NCI-H82 treated with DMSO at 0.1 percent for 48 hours (cell line): ENCODE results near the gene NCOA6.

Experiments
- DNase-seq: peaks from one replicate; lab custom pipeline; 2025; ENCODE audit not compliant: unreplicated experiment; lab: John Stamatoyannopoulos, UW

The NCOA6 gene

DNA sequence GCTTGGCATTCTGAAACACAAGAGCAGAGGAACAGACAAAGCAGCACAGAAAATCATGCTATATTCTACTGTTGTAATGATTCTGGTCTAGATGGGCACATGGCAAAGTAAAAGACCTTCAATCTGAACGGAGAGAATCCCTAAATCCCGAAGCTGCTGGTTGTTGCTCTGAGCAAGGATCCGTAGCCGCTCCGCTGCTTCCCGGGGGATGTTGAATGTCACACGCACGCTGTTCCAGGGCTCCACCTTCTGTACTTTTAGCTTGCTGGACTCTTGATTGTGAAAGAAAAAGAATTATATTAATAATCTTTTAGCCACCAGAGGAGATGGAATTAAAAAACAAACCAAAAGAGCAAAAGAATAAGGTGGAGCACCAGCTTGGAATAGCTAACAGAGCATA is 49.3 kb downstream of the NCOA6 start:
- DNase-seq, result no peak

DNA sequence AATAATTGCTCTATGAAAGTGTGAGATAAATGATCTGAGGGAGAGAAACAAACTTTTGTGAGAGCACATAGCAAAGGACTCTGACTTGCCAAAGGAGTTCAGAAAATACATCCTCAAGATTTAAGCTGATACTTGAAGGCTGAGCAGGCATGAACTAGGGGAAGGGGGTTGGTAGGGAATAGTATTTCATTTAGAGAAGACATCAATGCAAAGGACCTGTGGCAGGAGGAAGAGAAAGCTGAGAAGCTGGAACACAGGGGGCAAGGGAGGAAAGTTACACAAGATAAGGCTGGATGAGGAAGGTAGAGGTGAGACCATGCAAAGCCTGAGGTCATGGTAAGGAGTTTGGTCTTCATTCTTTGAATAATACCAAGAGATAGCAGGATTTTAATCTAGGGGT is 50.6 kb downstream of the NCOA6 start:
- DNase-seq, result no peak

DNA sequence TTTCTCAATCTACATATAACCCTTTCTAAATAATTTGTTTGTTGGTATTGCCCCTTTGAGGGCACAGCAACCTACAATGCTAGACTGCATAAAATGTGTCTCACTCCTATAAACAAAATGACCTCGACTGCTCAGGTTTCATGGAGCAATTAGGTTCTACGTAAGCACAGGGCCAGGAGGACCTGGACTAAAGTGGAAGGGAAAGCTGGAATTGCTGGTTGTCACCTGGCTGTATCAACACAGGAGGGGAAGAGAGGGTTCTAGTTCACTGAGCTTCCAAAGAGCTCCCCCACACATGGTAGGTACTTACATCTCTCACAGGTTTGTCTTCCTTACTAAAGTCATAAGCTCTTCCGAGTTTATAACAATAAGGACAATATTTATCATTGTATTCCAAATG is 51.0 kb downstream of the NCOA6 start:
- DNase-seq, result no peak

DNA sequence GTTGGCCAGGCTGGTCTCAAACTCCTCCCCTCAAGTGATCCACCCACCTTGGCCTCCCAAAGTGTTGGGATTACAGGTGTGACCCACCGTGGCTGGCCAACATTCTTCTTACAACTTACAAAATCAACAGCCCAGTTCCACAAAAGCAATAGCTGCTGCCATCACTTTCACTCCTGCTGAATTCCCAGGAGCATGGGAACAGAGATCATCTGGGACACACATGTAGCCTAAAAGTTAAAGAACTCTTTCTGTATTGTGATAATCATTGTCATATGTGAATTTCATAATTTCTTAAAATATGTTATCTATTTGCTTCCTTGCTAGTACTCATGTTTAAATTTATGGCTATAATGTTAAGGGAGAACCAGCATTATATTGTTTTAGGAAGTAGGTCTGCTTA is 51.7 kb downstream of the NCOA6 start:
- no peak for DNase-seq

DNA sequence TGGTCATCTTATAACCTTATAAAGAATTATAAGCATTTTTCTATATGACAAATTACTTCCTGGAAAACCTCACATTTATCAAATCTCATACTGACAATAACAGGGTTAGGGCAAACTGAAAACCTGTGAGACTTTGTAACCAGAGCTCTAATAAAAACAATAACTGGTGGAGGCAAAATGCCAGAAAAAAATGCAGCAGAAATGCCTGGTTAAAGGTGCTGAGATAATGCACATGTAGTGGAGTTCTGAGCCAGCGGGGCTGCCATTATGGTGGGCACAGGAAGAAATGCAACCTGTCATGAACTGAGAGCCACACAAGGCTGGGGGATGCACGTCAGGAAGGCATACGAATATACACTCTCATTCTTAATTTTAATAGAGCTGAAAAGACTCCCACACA is 53.0 kb downstream of the NCOA6 start:
- no peak for DNase-seq

DNA sequence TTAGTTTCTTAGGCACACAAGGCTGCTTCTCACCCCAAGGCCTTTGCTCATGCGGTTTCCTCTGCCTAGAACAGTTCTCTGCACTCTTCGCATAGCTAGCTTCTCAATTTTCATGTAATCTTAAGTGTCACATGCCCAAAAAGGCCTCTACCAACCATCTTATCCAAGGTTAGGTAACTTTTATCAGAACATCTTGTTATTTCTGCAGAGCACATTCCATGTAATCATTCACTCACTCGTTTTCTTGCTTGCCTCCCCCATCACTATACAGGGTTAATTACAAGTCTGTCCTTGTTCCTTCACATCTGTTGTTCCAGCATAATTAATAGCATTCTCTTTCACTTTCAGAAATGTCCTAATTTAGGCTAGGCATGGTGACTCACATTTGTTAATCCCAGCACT is 53.8 kb downstream of the NCOA6 start:
- no peak for DNase-seq

DNA sequence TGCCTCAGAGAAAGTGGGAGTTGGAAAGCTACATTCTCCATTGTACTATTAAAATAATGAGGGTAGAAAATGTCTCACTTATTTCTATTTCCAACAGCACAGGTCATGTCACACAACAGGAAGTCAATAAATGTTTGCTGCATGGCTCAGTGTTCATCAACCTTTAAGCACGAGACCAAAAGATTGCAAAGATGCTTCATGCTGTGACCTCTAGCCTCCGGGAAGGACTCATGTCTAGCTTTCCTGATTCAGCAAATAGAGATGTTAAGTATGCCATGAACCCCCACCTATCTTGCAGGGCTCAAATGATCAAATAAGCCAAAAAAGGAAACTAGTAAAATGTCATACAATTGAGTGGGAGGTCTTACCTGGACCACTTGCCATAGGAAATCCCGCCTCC is 57.4 kb downstream of the NCOA6 start:
- DNase-seq, result no peak

DNA sequence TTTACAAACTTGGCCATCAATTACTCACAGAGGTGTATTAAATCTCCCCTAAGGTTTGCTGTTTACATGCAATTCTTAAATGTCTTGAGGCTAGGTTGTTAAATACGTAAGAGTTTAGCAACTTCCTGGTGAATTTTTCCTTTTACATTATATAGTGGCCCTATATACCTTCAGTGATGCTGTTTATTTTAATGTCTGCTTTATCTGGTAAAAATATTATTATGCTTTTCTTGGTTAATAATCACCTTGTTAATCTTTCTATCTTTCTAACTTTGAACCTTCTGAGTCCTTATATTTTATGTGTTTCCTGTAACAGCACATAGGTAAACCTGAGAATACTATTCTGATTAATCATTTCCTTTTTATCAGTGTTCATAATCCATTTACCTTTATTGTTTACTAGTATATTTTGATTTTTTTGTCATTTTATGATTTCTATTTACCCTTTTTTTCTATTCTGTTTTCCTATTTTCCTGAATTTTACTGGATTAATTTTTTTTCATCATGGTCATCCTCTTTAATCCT is 63.4 kb downstream of the NCOA6 start:
- no peak for DNase-seq

DNA sequence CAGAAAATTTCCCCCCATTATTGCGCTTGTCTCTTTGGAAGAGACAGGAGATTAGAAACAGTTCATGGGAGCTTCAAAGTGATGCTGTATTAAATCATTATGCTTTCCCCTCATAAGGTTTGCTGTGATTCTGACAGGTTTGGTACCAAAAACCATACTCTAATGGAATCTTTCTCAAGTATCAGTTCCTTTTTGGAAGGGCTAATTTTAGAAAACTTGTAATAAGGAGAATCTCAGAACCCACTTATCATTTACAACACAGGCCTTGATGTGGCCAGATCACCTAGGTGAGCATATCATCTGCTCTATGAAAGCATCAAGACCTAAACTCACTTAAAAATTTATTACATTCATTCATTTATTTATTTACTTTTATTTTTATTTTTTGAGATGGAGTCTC is 70.1 kb downstream of the NCOA6 start:
- no peak for DNase-seq

DNA sequence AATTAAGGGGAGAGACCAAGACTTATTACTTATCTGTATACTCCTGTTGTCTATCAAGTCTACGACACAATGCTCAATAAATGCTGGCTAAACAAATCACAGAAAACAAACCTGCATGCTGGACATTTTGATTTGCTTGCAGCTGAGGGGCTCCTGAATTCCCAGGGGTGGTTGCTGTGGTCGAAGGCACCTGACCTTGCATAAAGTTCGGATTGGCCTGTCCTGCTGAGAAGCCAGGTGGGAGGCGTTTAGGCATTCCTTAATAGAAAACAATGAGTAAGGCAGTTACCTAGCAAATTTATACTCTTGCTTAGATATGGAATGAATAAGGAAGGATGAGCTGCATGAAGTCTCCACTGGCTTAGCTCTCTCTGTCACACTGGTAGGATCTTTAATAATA is 70.8 kb downstream of the NCOA6 start:
- no peak for DNase-seq

DNA sequence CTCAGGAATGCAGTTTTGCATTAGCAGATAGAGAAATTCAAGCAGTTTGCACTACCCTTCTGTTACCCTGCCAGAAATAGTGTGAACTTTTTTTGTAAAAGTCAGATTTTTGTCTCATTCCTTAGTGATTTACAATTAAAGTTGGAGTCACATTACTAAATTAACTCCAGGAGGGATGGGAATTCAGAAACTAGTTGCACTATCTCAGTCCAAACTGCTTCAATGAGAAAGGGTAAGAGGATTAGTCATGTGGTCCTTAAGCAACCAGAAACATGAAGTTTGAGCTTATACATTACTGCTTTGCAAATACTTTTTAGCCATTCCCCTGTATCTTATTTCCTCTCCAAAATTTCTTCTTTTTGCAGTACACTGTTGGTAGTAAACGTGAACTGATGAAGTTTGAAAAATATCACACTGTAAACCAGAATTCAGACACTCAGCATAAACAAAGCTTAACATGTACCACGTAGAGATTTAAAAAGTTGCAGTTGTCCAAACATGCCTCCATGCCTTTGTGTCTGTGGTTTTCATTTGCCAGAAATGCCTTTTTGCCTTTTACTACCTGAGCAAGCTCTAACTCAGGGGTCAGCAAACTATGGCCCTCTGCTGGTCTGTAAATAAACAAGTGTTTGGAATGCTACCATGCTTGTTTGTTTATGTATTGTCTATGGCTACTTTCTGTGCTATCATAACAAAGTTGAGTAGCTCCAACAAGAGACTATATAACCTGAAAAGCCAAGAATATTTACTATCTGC is 71.6 kb downstream of the NCOA6 start:
- DNase-seq, result no peak

DNA sequence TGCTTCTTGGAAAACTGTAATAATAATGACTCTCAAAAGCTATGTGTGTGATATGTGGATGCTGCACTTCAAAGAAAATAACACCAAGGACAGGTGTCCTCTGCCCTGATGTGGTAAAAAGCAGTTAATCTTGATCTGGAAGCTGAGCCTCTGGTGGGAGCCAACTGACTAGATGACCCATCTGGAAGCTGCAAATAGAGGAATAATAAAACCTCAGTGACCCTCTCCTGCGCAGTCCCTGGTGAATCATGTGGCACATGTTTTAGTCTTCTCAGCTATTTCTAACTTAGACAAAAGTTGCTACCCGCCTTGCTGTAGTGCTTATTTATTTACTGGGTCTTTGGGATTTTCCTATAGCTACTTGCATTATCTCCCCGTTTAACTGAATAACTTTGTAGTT is 74.0 kb downstream of the NCOA6 start:
- DNase-seq, result no peak

DNA sequence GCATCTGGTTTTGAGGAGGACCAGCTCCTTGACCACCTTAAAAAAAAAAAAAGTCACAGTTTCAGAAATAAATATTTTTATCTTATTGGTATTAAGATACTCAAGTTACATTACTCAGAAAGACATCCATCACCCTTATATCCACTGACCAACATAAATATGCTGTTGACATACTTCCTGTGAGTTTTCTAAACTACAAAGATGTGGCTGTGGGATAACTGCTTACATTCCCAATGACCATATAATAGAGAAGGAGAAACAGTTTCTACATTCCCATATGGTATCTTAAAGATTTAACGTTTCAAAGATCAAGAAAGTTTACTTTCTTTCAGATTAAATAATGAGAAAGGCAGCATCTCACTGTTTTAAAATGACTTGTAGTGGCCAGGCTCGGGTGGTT is 75.0 kb downstream of the NCOA6 start:
- DNase-seq, result no peak

DNA sequence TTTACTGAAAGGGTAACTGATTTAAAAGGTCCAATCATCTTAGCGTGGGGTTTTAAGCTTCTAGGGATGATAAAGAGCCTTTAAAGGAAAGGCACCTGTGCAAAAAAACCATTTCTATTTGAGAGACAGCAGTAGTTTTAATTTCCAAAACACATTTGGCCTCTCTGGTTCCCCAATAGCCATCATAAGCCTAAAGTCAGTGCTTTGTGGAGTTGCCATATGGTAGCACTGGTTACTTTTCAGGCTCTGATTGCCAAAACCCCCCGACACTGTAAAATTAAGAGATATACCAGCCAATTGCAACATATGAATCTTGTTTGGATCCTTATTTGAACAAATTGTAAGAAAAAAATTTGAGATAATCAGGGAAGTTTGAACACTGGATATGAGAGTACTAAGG is 76.7 kb downstream of the NCOA6 start:
- DNase-seq, result no peak

DNA sequence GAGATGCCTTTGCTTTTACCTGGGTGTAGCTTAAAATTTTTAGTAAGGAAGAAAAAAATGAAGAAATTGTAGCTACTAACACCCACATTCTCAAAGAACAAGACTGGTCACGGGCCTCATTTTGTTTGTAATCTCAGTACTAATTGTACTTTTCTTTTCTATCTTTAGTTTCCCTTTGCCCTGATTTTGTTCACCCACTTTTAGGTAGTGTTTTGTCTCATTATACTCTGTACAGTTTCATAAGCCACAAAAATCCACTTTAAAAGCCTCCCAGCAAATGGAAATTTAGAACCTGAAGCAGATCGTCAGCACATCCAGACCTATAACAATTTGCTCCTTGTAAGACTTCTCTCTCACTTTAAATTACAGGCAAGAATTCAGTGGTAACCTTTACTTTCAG is 78.0 kb downstream of the NCOA6 start:
- DNase-seq, result no peak

DNA sequence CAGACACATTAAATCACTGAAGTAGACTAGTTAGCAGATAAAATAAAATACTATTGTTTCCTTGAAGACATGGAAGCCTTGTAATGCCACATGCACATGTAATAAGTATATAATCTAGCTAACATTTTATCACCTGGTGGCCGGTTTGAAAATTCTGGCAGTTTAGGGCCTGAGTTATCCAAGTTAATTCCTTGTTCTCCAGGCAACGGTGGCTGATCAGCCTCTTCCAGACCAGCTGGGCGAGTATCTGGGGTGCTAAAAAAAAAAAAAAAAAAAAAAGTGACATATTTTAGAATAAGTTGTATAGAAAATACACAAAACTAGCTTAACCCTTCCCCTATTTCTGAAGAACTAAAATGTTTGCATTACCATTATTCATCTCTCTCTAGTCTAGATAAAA is 78.8 kb downstream of the NCOA6 start:
- DNase-seq, result no peak

DNA sequence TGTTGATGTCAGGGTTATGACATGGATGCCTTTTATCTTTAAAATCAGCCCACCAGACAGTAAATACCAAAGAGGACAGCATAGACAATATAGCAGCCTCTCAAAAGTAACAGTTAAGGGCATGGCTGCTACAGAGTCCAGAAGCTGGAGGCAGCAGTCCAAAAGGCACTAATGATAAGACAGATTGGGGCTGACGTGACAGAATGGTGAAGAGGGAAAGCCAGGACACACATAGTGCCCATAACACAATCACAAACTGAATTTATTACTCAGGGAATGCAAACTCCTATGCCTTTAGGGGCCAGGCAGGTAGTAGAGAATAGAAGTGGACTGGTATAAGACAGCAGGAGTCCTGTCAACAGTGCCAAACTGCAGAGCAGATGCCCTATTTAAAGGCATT is 80.6 kb downstream of the NCOA6 start:
- no peak for DNase-seq

DNA sequence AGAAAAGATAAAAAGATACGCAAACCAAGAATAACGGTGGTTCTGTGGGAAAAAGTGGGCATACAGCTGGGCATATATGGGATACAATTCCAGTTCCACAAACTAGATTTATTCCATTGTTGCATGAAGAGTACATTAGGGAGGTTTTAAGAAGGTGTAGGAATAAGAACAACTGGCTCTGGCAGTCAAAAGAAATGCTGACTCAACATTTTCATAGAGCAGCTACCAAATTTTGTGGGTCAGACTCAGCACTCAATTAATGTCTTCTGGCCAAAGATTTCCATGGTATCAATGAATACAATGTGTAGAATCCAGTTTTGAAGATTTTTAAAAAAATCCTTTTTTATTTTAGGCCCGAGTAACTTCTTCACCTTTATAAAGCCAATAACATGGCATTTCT is 81.1 kb downstream of the NCOA6 start:
- DNase-seq, result no peak

DNA sequence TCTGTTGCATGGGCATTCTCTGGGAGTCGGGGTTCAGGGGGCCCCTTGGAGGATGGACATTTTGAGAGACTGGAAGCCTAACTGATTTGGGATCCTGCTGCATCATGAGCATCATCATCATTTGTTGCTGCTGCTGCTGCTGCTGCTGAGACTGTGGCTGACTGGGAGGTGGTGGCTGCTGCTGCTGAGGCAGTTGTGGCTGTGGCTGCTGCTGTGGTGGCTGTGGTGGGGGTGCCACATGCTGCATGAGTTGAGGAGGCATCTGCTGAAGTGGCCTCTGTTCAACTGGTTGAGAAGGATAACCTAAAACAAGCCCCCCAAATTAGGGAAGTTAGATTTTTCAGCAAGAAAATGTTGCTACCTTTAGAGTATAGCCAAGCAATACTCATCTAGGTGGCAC is 82.4 kb downstream of the NCOA6 start:
- no peak for DNase-seq

DNA sequence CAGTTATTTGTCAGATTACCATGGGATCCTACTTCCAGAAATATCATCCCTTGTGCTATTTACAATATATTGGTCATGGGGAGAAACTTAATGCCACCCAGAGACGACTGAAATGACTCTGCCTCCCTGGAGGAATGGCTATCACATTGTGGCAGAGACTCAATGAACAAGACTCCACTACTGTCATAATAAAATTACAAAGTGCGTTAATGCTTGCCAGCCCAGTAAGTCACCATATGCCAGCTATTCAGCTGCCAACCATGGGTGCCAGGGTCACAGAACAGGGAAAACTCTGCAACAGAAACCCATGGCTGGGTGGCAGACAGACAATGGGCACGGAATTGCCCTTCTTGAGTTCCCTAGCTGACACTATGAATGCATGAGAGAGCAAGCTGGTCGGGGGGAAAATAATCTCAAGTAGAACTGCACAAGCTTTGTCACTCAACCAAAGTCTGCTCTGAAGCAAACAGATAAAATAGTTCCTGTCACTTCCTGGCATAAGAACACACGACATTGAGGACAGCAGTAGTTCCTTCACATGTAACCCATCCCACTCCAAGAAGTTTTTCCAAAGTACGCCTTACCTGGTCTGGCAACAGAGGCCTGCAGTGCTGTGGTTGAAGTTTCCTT is 89.2 kb downstream of the NCOA6 start:
- no peak for DNase-seq

DNA sequence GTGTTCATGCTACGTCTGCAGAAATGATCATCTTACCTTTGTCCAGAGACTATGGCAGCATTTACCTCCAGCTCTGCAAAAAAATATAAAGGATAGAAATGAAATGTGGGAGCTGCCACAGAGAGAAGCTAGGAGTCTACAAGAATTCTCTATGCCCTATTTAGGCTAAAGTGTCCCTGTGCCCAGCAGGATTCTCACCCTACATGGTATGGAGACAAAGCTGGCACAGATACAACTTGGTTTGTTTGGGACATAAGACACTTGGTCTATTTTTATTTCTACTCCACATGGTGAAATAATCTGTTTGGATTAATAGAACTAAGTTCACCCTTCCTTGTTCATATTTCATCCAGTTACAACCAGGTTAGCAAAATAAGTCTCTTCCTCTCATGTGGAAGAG is 92.9 kb downstream of the NCOA6 start:
- DNase-seq, result no peak

DNA sequence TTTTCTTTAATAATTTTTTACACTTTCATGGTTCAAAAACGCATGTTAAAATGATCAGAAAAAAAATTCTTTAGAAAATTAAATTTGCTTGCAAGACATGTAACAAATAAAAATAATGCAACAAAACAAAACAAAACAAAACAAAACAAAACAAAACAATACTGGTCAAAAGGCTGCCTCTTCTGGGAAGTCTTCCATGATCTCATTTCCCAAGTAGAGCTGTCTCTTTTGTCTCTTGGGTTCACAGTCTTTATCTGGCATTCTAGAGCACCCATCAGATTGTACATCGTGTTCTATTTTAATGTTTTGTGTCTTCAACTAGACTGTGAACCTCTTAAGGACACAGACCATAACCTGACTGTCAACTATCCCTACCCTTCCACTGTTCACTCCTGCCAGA is 96.0 kb downstream of the NCOA6 start:
- DNase-seq, result no peak

DNA sequence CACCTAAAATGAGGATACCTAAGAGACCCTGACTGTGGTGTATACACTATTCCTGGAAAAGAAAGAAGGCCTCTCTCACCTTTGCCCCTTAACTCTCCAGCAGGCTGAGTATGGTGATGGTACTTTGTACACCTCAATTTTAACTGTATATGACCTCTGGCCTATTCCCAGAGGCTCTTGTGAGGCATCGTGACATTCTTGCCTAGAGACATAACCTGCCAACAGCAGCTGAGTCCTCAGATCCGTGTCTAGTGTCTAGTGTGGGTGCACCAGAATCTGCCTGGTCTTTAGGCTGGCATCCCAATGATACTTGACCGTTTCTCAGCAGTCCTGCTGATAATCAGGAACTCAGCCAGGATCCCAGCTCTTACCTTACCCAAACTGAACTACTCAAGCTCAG is 101.3 kb downstream of the NCOA6 start:
- DNase-seq, result no peak
